Activated CD4-positive, alpha-beta T cell treated with anti-CD3 and anti-CD28 coated beads for 24 hours (primary cell): ENCODE results near the gene HYDIN.

Experiments
- DNase-seq, 2 donors: peaks; one replicate each; pipeline ENCODE4 v3.0.0-alpha.2; 2020; ENCODE audit warnings: low read depth in 2 of 2

HYDIN gene

DNA sequence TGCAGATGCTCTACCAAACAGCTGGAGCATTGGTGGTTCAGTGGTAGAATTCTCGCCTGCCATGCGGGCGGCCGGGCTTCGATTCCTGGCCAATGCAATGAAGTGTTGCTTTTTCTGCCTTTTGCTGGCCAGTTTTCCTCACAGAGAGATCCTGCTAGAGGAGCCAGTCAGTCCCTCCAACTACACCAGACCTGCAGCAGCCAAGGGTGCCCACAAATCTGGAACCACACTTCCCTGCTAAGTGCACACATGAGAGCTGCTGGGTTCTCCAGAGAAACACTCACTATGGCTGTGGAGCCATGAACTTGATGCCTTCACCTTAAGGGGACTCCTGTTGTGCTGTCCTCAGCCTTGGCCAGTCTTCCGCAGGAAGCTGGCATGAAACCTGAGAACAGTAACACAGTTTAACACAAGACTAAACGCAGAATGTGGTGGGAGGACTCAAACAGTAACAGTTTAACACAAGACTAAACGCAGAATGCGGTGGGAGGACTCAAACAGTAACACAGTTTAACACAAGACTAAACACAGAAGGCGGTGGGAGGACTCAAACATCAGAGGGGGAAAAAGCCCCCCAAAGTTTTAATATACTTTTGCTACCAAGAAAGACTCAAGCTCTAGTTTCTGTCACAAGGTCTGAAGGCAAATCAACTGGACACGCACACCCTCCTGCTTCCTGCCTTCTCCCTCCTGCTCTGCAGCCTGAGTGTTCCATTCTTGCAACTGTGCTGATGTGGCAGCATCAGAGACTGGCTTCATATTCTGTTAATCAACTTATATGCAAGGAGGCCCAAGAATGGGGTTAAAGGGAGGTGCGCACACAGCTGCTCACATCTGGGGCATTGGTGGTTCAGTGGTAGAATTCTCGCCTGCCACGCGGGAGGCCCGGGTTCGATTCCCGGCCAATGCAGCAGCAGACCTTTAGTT lies 441.6 kb downstream of the HYDIN start:
- DNase-seq = no peak

- no peak for DNase-seq
These were observed 444.3 kb downstream of the HYDIN start for GRCh38 chr16:70786020-70786755.

GRCh38 chr16:70784692-70785555 lies 445.6 kb downstream of the HYDIN start:
- DNase-seq = no peak

- no peak for DNase-seq
These were observed 448.3 kb downstream of the HYDIN start for GRCh38 chr16:70782237-70782636.

- no peak for DNase-seq
These were observed 448.7 kb downstream of the HYDIN start for GRCh38 chr16:70781800-70782199.

DNA sequence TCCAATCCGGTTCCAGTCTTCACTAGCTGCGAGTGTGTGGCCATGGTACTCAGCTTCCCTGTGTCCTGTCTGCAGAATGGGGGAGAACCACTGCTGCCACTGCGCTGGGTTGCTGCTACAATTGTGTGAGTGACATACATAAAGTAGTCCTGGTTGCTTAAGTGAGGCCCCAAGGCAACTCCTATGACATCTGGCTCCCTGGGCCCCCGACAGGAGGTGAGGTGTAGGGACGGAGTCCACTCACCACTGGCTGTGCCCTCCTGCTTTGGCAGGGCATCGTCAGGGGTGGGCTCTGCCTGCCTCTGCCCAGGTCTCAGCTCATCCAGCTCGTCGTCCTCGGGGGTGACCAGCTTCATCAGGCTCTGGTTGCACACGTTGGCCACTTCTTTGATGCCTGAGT lies 450.0 kb downstream of the HYDIN start:
- no peak for DNase-seq

DNA sequence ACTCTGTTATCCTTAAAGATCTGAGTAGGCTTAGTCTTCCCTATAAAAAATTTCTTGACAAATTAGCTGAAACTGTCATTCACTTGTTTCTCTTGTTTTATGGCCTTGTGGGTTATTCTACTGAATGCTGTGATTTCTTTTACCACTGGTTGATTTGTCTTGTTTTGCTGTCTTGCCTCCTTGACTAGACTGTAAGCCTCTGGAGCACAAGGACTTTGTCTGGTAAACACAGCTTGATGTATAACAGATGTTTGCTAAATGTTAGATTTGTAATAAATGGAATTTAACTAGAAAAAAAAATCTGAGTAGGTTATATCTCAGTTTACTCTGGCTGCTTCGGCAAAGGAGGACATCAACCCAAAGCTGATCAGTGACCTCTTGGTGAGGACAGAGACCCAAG lies 451.2 kb downstream of the HYDIN start:
- no peak for DNase-seq

- no peak for DNase-seq
These were observed 451.6 kb downstream of the HYDIN start for GRCh38 chr16:70778901-70779309.

DNA sequence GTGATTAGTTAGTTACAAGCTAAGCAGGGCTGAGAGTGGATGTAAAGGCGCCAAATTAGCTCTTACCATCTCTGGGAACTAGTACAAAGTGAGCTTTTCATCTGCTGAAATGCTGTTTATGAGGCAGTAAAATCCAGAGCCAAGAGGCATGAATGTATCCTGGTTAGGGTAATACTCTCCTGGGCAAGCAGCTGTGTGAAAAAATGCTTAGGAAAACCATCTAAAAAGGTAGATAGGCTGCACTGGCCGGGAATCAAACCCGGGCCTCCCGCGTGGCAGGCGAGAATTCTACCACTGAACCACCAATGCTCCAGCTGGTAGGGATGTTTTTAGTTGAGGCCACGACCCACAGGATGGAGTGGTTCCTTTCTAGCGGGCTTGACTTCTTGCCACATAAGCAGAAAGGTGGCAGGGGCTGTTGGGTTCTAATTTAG lies 452.5 kb downstream of the HYDIN start:
- DNase-seq = no peak

GRCh38 chr16:70777496-70777895 lies 453.0 kb downstream of the HYDIN start:
- no peak for DNase-seq

- no peak for DNase-seq
These were observed 455.1 kb downstream of the HYDIN start for GRCh38 chr16:70775399-70775798.

DNA sequence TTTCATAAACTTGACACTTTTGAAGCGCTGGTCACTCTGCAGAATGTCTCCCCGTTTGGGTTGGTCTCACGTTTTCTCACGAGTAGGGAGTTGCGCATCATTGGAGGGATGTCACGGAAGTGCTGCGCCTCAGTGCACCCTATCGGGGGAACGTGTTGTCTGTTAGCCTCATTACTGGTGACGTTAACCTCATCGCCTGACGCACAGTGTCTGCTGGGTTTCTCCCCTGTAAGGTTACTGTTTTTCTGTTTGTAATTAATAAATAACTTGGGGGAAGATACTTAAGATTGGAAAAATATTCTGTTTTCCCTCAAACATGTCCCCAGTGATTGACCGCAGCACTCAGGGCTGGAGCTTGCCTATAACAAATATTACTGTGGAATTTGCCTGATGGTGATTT lies 456.3 kb downstream of the HYDIN start:
- no peak for DNase-seq

- DNase-seq = no peak
These were observed 458.0 kb downstream of the HYDIN start for GRCh38 chr16:70772493-70772892.

- DNase-seq = peak; percentile 37 to 47
These were observed 459.6 kb downstream of the HYDIN start for GRCh38 chr16:70770626-70771552.

- no peak for DNase-seq
These were observed 460.3 kb downstream of the HYDIN start for GRCh38 chr16:70770291-70770625.

DNA sequence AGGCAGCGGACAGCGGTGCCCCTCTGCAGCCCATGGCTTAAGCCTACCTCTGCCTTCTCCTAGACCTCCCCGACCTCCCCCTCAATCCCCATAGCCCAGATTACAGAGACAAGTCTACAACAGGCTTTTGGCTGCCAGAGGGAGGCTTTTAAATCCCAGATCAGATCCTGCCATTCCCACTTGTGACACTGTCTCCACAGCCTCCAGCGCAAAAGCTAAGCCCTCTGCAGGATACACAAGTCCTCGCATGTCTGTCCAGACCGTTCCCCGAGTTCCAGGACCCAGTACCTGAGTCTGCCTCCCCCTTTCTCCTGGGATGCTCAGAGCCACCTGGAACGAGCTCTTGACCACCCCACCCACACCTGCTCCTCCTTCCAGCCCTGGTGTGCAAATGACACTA lies 460.8 kb downstream of the HYDIN start:
- DNase-seq = no peak

- no peak for DNase-seq
These were observed 461.4 kb downstream of the HYDIN start for GRCh38 chr16:70769131-70769530.

DNA sequence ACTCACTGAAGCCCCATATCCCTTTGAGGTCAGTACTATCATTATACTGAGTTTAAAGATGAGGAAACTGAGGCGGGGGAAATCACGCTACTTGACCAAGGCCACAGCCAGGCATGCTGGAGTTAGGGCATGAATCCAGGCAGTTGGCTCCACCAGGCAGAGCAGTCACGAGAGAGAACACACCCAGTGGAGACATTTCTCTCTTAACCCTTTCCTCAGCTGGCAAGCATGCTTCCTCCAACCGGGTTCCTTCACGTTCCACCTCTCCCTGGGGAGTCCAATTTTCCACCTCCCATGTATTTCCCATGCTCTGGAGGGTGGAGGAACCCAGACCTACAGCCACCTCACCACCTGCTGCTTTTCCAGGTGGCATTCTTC lies 462.3 kb downstream of the HYDIN start:
- DNase-seq = no peak

- DNase-seq = no peak
These were observed 462.9 kb downstream of the HYDIN start for GRCh38 chr16:70767377-70768202.

GRCh38 chr16:70766658-70767057 lies 463.9 kb downstream of the HYDIN start:
- DNase-seq = no peak
